Ishikawa (cell line): ENCODE results near the gene UTRN.

ENCODE experiments used
- CEBPB ChIP-seq: IDR thresholded peaks from 2 replicates; pipeline ENCODE4 v1.6.1; 2012
- CREB1 ChIP-seq: IDR thresholded peaks from 2 replicates; pipeline ENCODE4 v1.6.1; 2012; ENCODE audit warnings: low read depth
- EP300 ChIP-seq: IDR thresholded peaks from 2 replicates; pipeline ENCODE4 v1.6.1; 2012; ENCODE audit warnings: borderline replicate concordance
- RAD21 ChIP-seq: IDR thresholded peaks from 2 replicates; pipeline ENCODE4 v1.6.1; 2012; ENCODE audit warnings: low read depth
- TAF1 ChIP-seq: IDR thresholded peaks from 2 replicates; pipeline ENCODE4 v1.6.1; 2012; ENCODE audit warnings: low read depth, mild to moderate bottlenecking
- TCF12 ChIP-seq: IDR thresholded peaks from 2 replicates; pipeline ENCODE4 v1.6.1; 2012; ENCODE audit warnings: low read depth
- TF ChIP-seq, protein P1 (sequence below): IDR thresholded peaks from 2 replicates; pipeline ENCODE4 v1.6.1; 2012
- TF ChIP-seq, protein P2 (sequence below): IDR thresholded peaks from 2 replicates; pipeline ENCODE4 v1.6.1; 2012; ENCODE audit warnings: low read depth, mild to moderate bottlenecking

DNA sequence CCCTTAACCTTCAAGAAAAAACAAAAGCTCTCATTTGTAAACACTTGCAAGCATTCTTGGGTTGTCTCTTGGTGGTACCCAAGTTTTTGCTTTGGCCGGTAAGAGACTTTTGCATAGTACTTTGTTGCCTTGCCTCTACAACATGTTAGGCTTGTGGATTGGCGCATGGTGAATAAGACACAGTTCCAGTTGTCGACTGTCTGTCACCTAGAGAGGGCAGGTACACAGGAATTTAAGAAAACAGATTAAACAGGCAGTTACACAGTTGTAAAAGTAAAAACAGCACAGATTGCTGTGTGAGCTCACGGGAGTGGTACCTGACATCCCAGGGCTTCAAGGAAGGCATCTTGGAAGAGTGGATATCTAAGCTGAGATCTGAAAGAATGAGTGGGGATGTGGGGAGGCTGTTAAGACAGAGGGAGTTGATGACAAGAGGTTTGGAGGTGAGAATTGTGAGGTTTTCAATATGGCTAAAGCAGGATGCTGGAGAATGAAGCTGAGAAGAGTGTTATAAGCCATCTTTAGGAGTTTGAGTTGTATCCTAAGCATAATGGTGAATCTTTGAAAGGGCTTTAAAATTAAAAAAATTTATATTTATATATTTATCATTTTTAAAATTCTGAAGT is 19.2 kb downstream of the UTRN start:
- TF ChIP-seq CEBPB = no peak
- TF ChIP-seq, protein P1, sequence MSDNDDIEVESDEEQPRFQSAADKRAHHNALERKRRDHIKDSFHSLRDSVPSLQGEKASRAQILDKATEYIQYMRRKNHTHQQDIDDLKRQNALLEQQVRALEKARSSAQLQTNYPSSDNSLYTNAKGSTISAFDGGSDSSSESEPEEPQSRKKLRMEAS = no peak
- no peak for TF ChIP-seq TCF12
- no peak for TF ChIP-seq RAD21
- TF ChIP-seq EP300 = no peak
- TF ChIP-seq, protein P2, sequence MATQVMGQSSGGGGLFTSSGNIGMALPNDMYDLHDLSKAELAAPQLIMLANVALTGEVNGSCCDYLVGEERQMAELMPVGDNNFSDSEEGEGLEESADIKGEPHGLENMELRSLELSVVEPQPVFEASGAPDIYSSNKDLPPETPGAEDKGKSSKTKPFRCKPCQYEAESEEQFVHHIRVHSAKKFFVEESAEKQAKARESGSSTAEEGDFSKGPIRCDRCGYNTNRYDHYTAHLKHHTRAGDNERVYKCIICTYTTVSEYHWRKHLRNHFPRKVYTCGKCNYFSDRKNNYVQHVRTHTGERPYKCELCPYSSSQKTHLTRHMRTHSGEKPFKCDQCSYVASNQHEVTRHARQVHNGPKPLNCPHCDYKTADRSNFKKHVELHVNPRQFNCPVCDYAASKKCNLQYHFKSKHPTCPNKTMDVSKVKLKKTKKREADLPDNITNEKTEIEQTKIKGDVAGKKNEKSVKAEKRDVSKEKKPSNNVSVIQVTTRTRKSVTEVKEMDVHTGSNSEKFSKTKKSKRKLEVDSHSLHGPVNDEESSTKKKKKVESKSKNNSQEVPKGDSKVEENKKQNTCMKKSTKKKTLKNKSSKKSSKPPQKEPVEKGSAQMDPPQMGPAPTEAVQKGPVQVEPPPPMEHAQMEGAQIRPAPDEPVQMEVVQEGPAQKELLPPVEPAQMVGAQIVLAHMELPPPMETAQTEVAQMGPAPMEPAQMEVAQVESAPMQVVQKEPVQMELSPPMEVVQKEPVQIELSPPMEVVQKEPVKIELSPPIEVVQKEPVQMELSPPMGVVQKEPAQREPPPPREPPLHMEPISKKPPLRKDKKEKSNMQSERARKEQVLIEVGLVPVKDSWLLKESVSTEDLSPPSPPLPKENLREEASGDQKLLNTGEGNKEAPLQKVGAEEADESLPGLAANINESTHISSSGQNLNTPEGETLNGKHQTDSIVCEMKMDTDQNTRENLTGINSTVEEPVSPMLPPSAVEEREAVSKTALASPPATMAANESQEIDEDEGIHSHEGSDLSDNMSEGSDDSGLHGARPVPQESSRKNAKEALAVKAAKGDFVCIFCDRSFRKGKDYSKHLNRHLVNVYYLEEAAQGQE = no peak
- no peak for TF ChIP-seq TAF1
- no peak for TF ChIP-seq CREB1
